Measurements from ENCODE around the gene SLC35E4.
"Not testable (repeated sequence)": the region's sequence is repeated elsewhere in the genome, so short reads cannot be mapped to it uniquely, and the experiment has no call there.

GRCh38 chr22:30676565-30676964, 41.0 kb downstream of the SLC35E4 start:
- not testable (repeated sequence) for TF ChIP-seq CTCF (conservative IDR thresholded peaks at IDR 0.05); ZFX (IDR thresholded peaks at IDR 0.05)

All from C4-2B (cell line).